Stomach (tissue), 9 donors: Measurements from ENCODE around the gene APOL1. TPM values are rescaled to one million over a fixed set of nuclear protein-coding genes. Genes with fewer than 3 reads are reported as not detected.
A peak's percentile ranks its signal among the peaks of the same experiment; 100 is the strongest.
"Not testable (repeated sequence)": the region's sequence is repeated elsewhere in the genome, so short reads cannot be mapped to it uniquely, and the experiment has no call there.

Source experiments
- DNase-seq, 2 donors: peaks; one replicate each; pipeline versions ENCODE4 v3.0.0 to v3.0.0-alpha.2; 2013 to 2019
- H3K27ac ChIP-seq, 5 donors: fragments of 200-600 bp in 4 of 5; sonication (generic) in 4 of 5; one replicate each; pipeline ENCODE4 v1.5.1; 2013 to 2019; ENCODE audit warnings: mild to moderate bottlenecking in 1 of 5, moderate library complexity in 1 of 5
- H3K27me3 ChIP-seq, 3 donors: fragments of 200-600 bp; sonication (generic); one replicate each; pipeline ENCODE4 v1.5.1; 2017 to 2019; ENCODE audit warnings: mixed run types in 1 of 3
- H3K36me3 ChIP-seq, 4 donors: fragments of 200-600 bp; sonication (generic); 1 replicate in 3 of 4; 2 replicates in 1 of 4; pipeline ENCODE4 v1.5.1; 2016 to 2019
- H3K4me1 ChIP-seq, 4 donors: fragments of 200-600 bp; sonication (generic); one replicate each; pipeline ENCODE4 v1.5.1; 2016 to 2019
- H3K4me3 ChIP-seq, 4 donors: fragments of 200-600 bp; sonication (generic) in 3 of 4; one replicate each; pipeline ENCODE4 v1.5.1; 2016 to 2019; ENCODE audit warnings: mild to moderate bottlenecking in 1 of 4
- H3K9me3 ChIP-seq, 4 donors: fragments of 200-600 bp; sonication (generic); one replicate each; pipeline ENCODE4 v1.5.1; 2016 to 2019
- CTCF ChIP-seq, 7 experiments: fragments of 450-650 bp in 4 of 7; fragments of 200-600 bp in 3 of 7; sonication (generic) in 3 of 7; IDR thresholded peaks; one replicate each; pipeline ENCODE4 v1.5.1; 2016 to 2019; ENCODE audit warnings: antibody characterized with exemption in 7 of 7, control low read depth in 2 of 7, mild to moderate bottlenecking in 1 of 7
- EP300 ChIP-seq: sonication (generic); formaldehyde crosslinking; IDR thresholded peaks from one replicate; pipeline ENCODE4 v1.6.1; 2017; ENCODE audit warnings: antibody characterized with exemption
- POLR2A ChIP-seq, 4 donors: fragments of 450-650 bp; IDR thresholded peaks; one replicate each; pipeline ENCODE4 v1.6.1; 2016; ENCODE audit warnings: antibody characterized with exemption in 4 of 4, control low read depth in 2 of 4, mild to moderate bottlenecking in 1 of 4, moderate library complexity in 1 of 4
- POLR2AphosphoS5 ChIP-seq, 3 donors: sonication (generic); formaldehyde crosslinking; IDR thresholded peaks; one replicate each; pipeline ENCODE4 v1.6.1; 2016; ENCODE audit warnings: antibody characterized with exemption in 3 of 3
- WGBS, 5 donors: extraction: QIAGEN DNeasy Blood & Tissue Kit in 3 of 5; methylation state at CpG; one replicate each; pipeline versions ENCODE4 v1.1.5 to v1.1.7; 2013 to 2018; 5-methylcytosine and 5-hydroxymethylcytosine counted together
- intact Hi-C: fragments of 100-400 bp; cut with DNase I; formaldehyde crosslinking; loops from one replicate; pipeline ENCODE4 v1.15.1; 2023; ENCODE audit warnings: low total_unique reads
- polyA plus RNA-seq, 3 donors: library from polyadenylated mRNA; stranded (reverse); fragments of 200-250 nt; gene quantifications; one replicate each; pipeline ENCODE4 v1.2.3, GENCODE V29; 2013
- total RNA-seq, 5 donors: library from RNA; depleted of rRNA; stranded (reverse); fragments of >200 nt; gene quantifications; one replicate each; pipeline versions ENCODE4 v1.1.0 to v1.2.3, GENCODE V29; 2014 to 2016
- donor health status: healthy with polysubstance abuse.
- donor health status: Bipolar disorder and iron deficiency.
- donor health status: healthy.

Gene APOL1
- total and polyA plus RNA-seq, 8 donors: 5.2 to 87.5 (median 38.5) TPM

DNA sequence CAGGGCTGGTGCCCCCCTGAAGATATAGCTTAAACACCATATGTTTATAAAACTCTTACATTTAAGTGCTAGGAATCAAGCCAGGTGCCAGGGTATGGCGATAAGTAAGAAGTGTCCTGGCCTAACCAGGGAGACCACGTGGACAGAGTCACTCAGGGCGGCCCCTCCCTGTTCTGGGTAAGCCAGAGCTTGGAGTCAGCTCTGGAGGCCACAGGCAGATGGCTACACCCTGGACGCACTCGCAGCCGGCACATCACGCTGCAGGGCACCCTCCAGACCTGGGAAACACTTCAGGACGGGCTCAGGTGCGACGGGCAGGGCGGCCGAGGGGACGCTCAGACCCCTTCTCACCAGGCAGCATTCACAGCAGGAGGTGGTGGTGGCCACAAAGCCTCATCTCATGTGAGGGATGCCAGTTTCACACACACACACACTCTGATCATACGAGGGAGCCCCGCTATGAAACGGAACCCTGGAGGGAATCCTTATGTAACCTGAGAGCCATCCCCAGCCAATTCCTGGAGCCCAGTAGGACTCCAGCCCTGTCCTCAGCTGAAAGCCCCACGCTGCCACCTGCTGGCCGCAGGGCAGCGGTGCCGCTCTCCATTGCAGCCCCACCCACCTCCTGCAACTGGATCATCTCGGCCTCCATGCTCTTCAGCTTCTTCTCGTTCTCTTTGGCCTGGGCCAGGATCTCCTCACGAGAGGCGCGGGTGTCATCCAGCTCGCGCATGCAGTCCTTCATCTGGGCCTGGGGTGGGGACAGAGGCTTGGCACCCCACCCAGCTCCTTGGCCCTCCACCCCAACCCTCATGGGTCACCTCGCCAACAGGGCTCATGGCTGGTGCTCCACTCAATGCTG lies 33.4 kb downstream of the APOL1 start:
- Histone ChIP-seq H3K27ac (peak overlapping the region; percentile 33 to 79 (median 64)), H3K36me3 (peaks cover 85 to 98% (median 96%) of the 10 kb centered on the region in 4 donors), H3K27me3 (no peaks in the 10 kb centered on the region), H3K9me3 (no peaks in the 10 kb centered on the region), H3K4me3 (no peak overlapping the region), H3K4me1 (peaks cover 0 to 26% (median 12%) of the 10 kb centered on the region in 4 donors)
- TF ChIP-seq CTCF (IDR thresholded peaks at IDR 0.05) (peak in 5 of 7 experiments; percentile 76 to 91 (median 85)), EP300 (no peak), POLR2AphosphoS5 (IDR thresholded peaks at IDR 0.05) (peak in 2 of 3 donors; percentile 4 to 16), POLR2A (IDR thresholded peaks at IDR 0.05) (no peak)
- DNase-seq: peak; percentile 74 to 89
- intact Hi-C loops: no loop called here
- WGBS, 5 donors: 52 to 63% (median 60%) methylated on average over 19 to 28 of the region's 28 CpGs

- Histone ChIP-seq H3K27me3 (no peaks in the 10 kb centered on the region), H3K4me3 (no peak overlapping the region), H3K4me1 (peaks cover 0 to 26% (median 12%) of the 10 kb centered on the region in 4 donors), H3K36me3 (peaks cover 83 to 98% (median 96%) of the 10 kb centered on the region in 4 donors), H3K27ac (peak overlapping the region in 1 of 5 donors; percentile 51), H3K9me3 (no peaks in the 10 kb centered on the region)
- intact Hi-C loops: no loop called here
- DNase-seq: no peak
- TF ChIP-seq EP300 (no peak), POLR2AphosphoS5 (IDR thresholded peaks at IDR 0.05) (no peak), POLR2A (IDR thresholded peaks at IDR 0.05) (no peak), CTCF (IDR thresholded peaks at IDR 0.05) (no peak)
- WGBS, 5 donors: 82 to 90% (median 85%) methylated on average over 15 to 20 of the region's 20 CpGs
Measured at GRCh38 chr22:36287881-36288515, 35.1 kb downstream of the APOL1 start.

DNA sequence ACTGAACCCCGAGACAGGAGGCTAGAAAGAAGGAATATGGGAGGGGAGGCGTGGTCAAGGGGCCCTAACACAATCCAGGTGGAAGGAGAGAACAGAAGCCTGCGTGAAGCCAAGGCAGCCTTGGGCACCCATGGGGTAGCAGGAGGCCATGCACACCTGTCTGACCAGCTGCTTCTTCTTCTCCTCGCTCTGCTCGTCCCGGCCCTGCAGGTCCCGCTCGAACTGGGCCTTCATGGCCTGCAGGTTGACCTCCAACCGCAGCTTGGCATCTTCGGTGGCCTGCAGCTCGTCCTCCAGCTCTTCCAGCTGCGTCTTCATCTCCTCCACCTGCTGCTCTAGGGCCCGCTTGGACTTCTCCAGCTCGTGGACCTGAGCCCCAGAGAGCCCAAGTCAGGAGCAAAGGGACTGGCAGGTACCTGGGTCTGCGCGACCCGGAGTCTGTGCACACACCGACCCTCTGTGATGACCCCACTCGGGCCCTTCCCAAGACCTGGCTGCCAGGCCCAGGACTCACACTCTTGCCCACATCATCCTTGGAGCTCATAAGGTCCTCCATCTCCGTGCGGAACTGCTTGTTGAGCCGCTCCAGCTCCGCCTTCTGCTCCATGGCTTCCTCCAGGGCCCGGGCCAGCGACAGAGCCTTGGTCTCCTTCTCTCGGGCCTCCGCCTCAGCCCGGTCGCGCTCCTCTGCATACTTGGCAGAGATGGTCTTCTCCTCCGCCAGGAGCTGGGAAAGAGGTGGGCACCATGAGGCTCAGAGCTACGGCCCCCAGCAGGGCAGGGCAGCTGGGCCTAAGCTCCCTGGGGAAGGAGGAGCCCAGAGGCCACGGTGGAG lies 35.9 kb downstream of the APOL1 start:
- Histone ChIP-seq H3K27ac (peak overlapping the region in 2 of 5 donors; percentile 17 to 51), H3K4me3 (no peak overlapping the region), H3K27me3 (no peaks in the 10 kb centered on the region), H3K4me1 (peaks cover 0 to 26% (median 12%) of the 10 kb centered on the region in 4 donors), H3K9me3 (no peaks in the 10 kb centered on the region), H3K36me3 (peaks cover 83 to 98% (median 96%) of the 10 kb centered on the region in 4 donors)
- intact Hi-C loops: no loop called here
- WGBS, 5 donors: 82 to 95% (median 91%) methylated on average over 25 to 33 of the region's 33 CpGs
- no peak for TF ChIP-seq EP300
- TF ChIP-seq POLR2A (IDR thresholded peaks at IDR 0.05): no peak
- no peak for TF ChIP-seq CTCF (IDR thresholded peaks at IDR 0.05)
- TF ChIP-seq POLR2AphosphoS5 (IDR thresholded peaks at IDR 0.05): no peak
- no peak for DNase-seq

- no peaks in the 10 kb centered on the region for H3K9me3 ChIP-seq
- H3K27ac ChIP-seq: peak overlapping the region in 2 of 5 donors; percentile 17 to 51
- no peak for DNase-seq
- H3K4me1 ChIP-seq: peaks cover 0 to 26% (median 12%) of the 10 kb centered on the region in 4 donors
- intact Hi-C loops: no loop called here
- no peaks in the 10 kb centered on the region for H3K27me3 ChIP-seq
- TF ChIP-seq CTCF (IDR thresholded peaks at IDR 0.05) (no peak), POLR2AphosphoS5 (IDR thresholded peaks at IDR 0.05) (no peak), EP300 (no peak), POLR2A (IDR thresholded peaks at IDR 0.05) (no peak)
- peaks cover 83 to 98% (median 96%) of the 10 kb centered on the region in 4 donors for H3K36me3 ChIP-seq
- 77 to 91% (median 82%) methylated on average over 7 of the region's 7 CpGs for WGBS, 5 donors
- H3K4me3 ChIP-seq: no peak overlapping the region
Measured at GRCh38 chr22:36289406-36289870, 36.5 kb downstream of the APOL1 start.

GRCh38 chr22:36289948-36290371 lies 37.0 kb downstream of the APOL1 start:
- H3K9me3 ChIP-seq, intact Hi-C loops, H3K27me3 ChIP-seq, DNase-seq, H3K4me3 ChIP-seq: not testable (repeated sequence)
- H3K36me3 ChIP-seq: peaks cover 83 to 98% (median 96%) of the 10 kb centered on the region in 4 donors
- H3K27ac ChIP-seq: peak overlapping the region in 2 of 5 donors; percentile 17 to 51
- peaks cover 0 to 26% (median 12%) of the 10 kb centered on the region in 4 donors for H3K4me1 ChIP-seq
- WGBS, 5 donors: 83 to 94% (median 87%) methylated on average over 11 of the region's 11 CpGs
